HPDE6-E6E7 (cell line): ENCODE data around the gene PAK3.

ENCODE experiments used
- DNase-seq: peaks from one replicate; pipeline ENCODE4 v3.0.0; 2011; ENCODE audit warnings: missing footprints; ENCODE audit errors: extremely low spot score

Gene PAK3

DNA sequence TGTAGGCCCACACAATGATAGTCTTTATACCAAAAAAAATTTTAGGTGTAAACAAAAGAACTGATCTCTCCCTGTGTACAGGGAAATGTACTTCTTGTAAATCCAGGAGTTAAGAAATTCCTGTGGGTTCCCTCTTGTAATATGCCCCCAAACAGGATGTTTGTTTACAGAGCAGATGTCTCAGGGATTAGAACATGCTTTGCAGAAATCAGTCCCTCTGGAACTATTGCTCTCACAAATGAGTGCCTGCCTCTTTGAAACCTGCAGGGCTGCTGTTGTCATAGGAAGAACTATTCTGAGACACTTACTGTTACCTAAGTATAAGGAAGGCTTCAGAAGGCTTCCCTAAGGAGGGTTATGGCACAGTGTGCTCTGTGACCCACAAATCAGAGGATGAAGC is 35.6 kb downstream of the PAK3 start:
- no peak for DNase-seq

GRCh38 chrX:111133389-111133788 is 37.4 kb downstream of the PAK3 start:
- peak; percentile 8 for DNase-seq

GRCh38 chrX:111145878-111146277 is 49.9 kb downstream of the PAK3 start:
- DNase-seq, result no peak

- DNase-seq, result peak; percentile 8
These were observed 55.8 kb downstream of the PAK3 start for GRCh38 chrX:111151764-111152163.

GRCh38 chrX:111159232-111159631 is 63.2 kb downstream of the PAK3 start:
- DNase-seq, result no peak

GRCh38 chrX:111164728-111165127 is 68.7 kb downstream of the PAK3 start:
- DNase-seq, result no peak

DNA sequence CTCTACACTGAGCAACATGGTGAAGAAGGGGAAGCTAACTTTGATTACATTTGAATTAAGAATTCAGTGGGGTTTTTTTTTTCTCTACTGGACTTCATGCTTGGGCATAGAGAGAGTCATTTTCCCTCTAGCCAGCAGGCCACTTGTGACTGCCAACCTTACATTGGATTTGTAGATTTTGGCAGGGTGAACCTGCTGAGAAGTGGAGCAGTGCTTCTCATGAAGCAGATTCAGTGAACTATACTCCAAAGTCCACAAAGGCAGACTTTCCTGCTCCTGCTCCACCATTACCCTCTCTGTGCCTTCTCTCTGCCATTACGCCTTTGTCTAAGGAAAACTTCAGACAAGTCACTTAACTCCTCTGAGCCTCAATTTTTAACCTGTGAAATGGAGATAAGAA is 69.9 kb downstream of the PAK3 start:
- no peak for DNase-seq

- no peak for DNase-seq
These were observed 71.3 kb downstream of the PAK3 start for GRCh38 chrX:111167334-111167733.

DNA sequence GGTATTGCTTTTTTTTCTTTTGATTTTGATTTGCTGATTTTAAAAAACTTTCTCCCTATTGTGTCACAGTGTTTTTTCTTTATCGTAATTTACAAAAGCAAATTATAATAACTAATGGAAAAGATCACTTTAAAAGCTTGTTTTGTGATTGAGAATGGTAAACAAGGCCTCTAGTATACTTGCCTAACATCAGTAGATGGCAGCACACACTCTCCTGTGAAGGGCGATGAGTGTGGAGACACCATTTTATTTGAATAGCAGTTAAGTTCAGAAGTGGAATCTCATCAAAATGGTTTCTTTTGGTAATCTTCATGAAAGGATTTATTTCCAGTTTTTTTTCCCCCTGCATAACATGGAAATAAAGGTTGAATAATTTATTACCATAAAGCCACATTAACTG is 72.3 kb downstream of the PAK3 start:
- DNase-seq, result peak; percentile 9

DNA sequence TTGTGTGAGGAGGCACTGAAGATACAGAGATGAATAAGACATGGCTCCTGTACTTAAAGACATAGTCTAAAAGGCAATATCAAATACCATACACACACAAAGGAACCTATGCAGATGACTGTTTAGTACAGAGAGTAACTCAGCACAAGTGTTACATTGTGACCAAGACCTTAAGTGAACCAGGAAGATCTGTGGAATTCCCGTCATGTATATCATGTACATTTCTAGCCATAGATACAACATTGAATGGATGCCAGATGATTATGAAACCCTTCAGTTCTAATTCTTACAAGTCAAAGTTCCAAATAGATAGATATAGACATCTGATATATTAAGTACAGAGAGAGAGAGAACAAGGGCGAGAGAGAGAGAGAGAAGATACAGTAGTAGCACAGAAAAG is 73.2 kb downstream of the PAK3 start:
- no peak for DNase-seq

- no peak for DNase-seq
These were observed 74.0 kb downstream of the PAK3 start for GRCh38 chrX:111170017-111170416.

- DNase-seq, result no peak
These were observed 84.8 kb downstream of the PAK3 start for GRCh38 chrX:111180750-111181240.

DNA sequence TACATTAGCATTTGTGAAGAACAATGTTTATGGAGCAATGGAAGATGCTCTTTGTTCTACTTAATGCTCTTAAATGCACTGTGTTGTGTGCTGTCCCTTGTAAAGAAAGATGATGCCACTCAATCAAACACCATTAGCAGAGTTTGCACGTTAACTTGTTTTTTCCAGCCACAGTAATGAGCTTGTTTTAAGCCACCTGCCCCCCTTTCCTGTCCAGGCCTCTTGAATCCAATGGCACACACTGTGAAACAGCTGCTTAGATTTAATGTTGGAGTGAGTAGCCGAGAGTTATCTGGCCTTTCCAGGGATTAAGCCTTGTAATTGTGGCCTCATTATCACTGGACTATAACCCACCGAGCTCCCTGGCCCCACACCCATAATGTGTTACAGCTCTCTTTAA is 86.0 kb downstream of the PAK3 start:
- DNase-seq, result no peak

- no peak for DNase-seq
These were observed 87.0 kb downstream of the PAK3 start for GRCh38 chrX:111182997-111183396.

DNA sequence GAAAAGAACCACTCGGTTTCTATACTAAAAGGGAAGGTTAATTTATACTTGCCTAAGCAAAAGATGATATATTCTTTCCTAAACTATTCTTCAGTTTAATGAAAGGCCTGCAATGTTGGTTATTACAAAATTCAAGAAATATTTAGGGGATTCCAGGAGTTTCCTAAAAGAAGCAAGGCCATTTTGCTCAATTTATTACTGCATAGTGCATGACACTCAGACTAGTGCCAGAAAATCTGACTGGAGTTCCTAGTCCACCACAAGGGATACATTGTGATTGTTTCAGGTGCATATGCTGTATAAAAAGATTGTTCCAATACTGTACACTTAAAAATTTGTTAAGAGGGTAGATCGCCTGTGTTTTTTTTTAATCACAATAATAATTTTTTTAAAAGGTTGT is 95.6 kb downstream of the PAK3 start:
- DNase-seq, result no peak

DNA sequence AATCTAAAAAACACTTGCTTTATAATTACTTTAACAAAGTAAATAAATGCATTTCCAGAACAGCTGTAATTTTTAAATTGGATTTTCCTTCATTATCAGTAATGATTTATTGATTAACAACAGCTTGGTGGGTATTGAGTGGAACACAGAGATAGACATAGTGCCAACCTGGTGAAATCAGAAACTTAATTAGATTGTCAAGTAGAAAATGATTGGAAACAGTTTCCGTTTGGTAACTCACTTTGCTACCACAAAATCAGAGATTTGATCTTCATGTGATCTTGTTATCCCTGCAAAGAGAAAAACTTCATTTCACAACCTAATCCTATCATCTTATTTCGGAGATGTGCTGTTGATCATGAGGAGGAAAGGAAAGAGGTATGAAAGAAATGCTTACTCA is 103.5 kb downstream of the PAK3 start:
- DNase-seq, result no peak

- DNase-seq, result no peak
These were observed 104.3 kb downstream of the PAK3 start for GRCh38 chrX:111200327-111200726.

- DNase-seq, result no peak
These were observed 111.9 kb downstream of the PAK3 start for GRCh38 chrX:111207851-111208250.

GRCh38 chrX:111216293-111216801 is 120.4 kb downstream of the PAK3 start:
- DNase-seq, result no peak

DNA sequence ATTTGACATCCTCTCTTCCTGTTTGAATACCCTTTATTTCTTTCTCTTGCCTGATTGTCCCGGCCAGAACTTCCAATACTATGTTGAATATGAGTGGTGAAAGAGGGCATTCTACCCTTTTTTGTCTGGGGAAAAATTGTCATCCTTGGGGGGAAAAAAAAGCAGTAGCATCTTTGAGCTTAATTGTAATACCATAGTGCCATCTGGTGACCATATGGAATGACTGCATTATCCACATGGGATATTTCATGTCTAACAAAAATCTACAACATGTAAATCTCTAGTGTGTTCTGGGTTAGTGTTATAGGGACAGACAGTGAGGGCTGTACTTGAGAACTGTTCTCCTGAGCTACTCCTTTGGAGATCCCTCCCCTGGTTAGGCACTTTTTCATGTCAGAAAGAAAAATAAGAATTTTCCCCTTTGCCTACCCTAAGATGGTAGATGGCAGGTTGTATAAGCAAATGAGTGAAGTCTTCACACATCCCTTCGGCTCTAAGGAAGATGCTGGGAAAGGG is 148.3 kb downstream of the PAK3 start:
- DNase-seq, result peak; percentile 13

DNA sequence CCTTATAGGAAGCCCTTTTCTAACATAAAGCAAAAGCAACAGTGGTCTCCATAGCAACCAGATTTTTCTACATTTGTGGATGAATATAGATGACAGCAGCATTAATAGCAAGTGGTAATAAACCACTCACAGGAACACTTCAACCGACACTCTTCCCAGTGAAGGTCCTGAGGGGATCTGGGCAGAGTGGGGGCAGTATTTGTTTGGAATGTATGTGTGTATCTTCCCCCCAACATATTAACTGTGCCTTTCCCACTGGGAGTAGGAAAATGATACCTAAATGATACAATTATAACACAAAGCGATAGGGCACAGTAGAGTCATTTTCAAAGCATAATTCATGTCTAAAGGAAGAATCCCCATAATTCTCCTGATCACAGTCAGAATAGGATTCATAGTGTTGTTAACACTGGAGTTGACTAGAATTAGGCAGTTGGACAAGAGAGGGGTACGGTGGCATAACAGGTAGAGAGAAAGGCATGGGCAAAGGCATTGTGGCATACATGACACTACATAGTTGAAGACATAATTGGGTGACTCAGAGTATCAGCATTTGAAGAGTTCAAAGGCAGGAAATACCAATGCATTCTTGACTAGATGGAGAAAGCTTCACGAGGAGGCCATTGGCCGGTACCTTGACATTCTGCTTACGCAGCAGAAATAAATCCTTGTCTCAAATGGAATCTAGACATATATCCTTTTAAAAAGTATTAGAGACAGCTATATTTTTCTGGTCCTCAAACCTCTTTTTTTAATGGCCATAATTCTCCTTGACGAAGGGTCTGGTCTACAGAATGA is 159.1 kb downstream of the PAK3 start:
- no peak for DNase-seq

- DNase-seq, result no peak
These were observed 161.7 kb downstream of the PAK3 start for GRCh38 chrX:111257733-111258132.

DNA sequence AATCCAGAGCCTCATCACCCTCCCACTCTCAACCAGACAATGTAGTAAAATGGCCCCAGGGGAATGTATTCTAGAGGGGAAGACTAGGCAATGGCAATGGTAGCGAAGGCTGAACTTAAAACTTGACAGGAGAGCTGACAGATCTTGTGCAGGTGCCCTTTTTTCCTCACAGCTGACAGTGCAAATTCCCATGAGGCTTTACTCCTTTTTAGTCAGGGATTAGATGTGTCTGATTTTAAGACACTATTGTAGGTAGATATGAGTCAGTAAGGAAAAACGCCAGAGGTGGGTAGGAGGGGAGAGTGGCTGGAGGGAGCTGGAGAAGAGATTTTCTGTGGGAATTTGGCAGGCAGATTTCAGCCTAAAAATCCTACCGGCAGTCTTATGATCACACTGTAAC is 163.6 kb downstream of the PAK3 start:
- DNase-seq, result no peak
